K562 (cell line): ENCODE data around the gene SPATA2. TPM values are rescaled to one million over a fixed set of nuclear protein-coding genes. Genes with fewer than 3 reads are reported as not detected.

Experiments
- EGR1 ChIP-seq: fragments of 450-650 bp; conservative IDR thresholded peaks from 2 replicates; pipeline ENCODE4 v1.6.1; 2017; ENCODE audit warnings: mild to moderate bottlenecking
- EP400 ChIP-seq: fragments of 450-650 bp; IDR thresholded peaks from 2 replicates; pipeline ENCODE4 v1.6.1; 2017; ENCODE audit warnings: antibody characterized with exemption, mild to moderate bottlenecking, moderate library complexity
- FOXP1 ChIP-seq: sonication (generic); formaldehyde crosslinking; IDR thresholded peaks from 2 replicates; pipeline ENCODE4 v1.8.0; 2022; ENCODE audit warnings: mild to moderate bottlenecking, missing genetic modification reagents
- GTF2E2 ChIP-seq: fragments of 200-800 bp; sonication (Bioruptor generic); IDR thresholded peaks from 2 replicates; pipeline ENCODE4 v1.6.1; 2016; ENCODE audit warnings: missing genetic modification characterization, missing compliant biosample characterization
- HDAC1 ChIP-seq, 2 experiments: fragments of 450-650 bp; IDR thresholded peaks; 2 replicates each; pipeline ENCODE4 v1.6.1; 2016 to 2017; ENCODE audit warnings: inconsistent platforms in 1 of 2, mild to moderate bottlenecking in 1 of 2, moderate library complexity in 1 of 2
- HES1 ChIP-seq: fragments of 450-650 bp; IDR thresholded peaks from 2 replicates; pipeline ENCODE4 v1.6.1; 2016; ENCODE audit warnings: low read depth, mild to moderate bottlenecking, moderate library complexity
- L3MBTL2 ChIP-seq: fragments of 450-650 bp; IDR thresholded peaks from 2 replicates; pipeline ENCODE4 v1.6.1; 2016; ENCODE audit warnings: mild to moderate bottlenecking, moderate library complexity
- MYC ChIP-seq, 2 experiments: fragments of 250-450 bp in 1 of 2; sonication (Bioruptor Pico) in 1 of 2; IDR thresholded peaks; 2 replicates each; pipeline versions ENCODE4 v1.5.1 to v1.6.1; 2012 to 2021; ENCODE audit warnings: low read depth in 2 of 2, borderline replicate concordance in 1 of 2, improper control_type of control experiment in 1 of 2, low read length in 1 of 2, mild to moderate bottlenecking in 1 of 2, moderate library complexity in 1 of 2
- NR2C2 ChIP-seq, 2 experiments: fragments of 200-800 bp in 1 of 2; sonication (Bioruptor generic) in 1 of 2; sonication (generic) in 1 of 2; formaldehyde crosslinking in 1 of 2; IDR thresholded peaks; 2 replicates each; pipeline versions ENCODE4 v1.6.1 to v1.8.0; 2016 to 2022; ENCODE audit warnings: mild to moderate bottlenecking in 1 of 2, missing compliant biosample characterization in 1 of 2, missing genetic modification characterization in 1 of 2, missing genetic modification reagents in 1 of 2
- POLR2A ChIP-seq: fragments of 450-650 bp; conservative IDR thresholded peaks from 2 replicates; pipeline ENCODE4 v1.6.1; 2016
- POLR2G ChIP-seq: fragments of 200-400 bp; formaldehyde crosslinking; IDR thresholded peaks from 2 replicates; pipeline ENCODE4 v1.6.1; 2017; ENCODE audit warnings: low read depth, mild to moderate bottlenecking, antibody characterized with exemption, low read length, moderate library complexity
- RBM15 ChIP-seq: fragments of 200-400 bp; formaldehyde crosslinking; IDR thresholded peaks from 2 replicates; pipeline ENCODE4 v1.6.1; 2018; ENCODE audit warnings: mild to moderate bottlenecking, low read length, moderate library complexity; ENCODE audit not compliant: insufficient read depth
- RBM22 ChIP-seq: fragments of 200-400 bp; formaldehyde crosslinking; IDR thresholded peaks from 2 replicates; pipeline ENCODE4 v1.6.1; 2018; ENCODE audit warnings: low read length, low read depth; ENCODE audit not compliant: poor library complexity, severe bottlenecking
- SAFB ChIP-seq: fragments of 200-400 bp; formaldehyde crosslinking; IDR thresholded peaks from 2 replicates; pipeline ENCODE4 v1.6.1; 2017; ENCODE audit warnings: low read depth, low read length, borderline replicate concordance
- SMAD3 ChIP-seq: fragments of 450-650 bp; formaldehyde crosslinking; conservative IDR thresholded peaks from 2 replicates; pipeline ENCODE4 v1.4.0; 2020; ENCODE audit warnings: mild to moderate bottlenecking
- U2AF2 ChIP-seq: fragments of 200-400 bp; formaldehyde crosslinking; optimal IDR thresholded peaks from 2 replicates; pipeline ENCODE3; 2017; ENCODE audit warnings: low read depth, mild to moderate bottlenecking, low read length
- YY1 ChIP-seq, 3 experiments: IDR thresholded peaks; 2 replicates each; pipeline ENCODE4 v1.6.1; 2011; ENCODE audit warnings: low read length in 2 of 3, mild to moderate bottlenecking in 2 of 3, moderate library complexity in 2 of 3, borderline replicate concordance in 1 of 3, control low read depth in 1 of 3, low read depth in 1 of 3; ENCODE audit not compliant: insufficient read depth in 3 of 3, insufficient replicate concordance in 2 of 3, control insufficient read depth in 1 of 3, insufficient read length in 1 of 3; ENCODE audit errors: extremely low read depth in 1 of 3
- polyA plus RNA-seq, 8 experiments: library from polyadenylated mRNA; depleted of rRNA in 4 of 8; stranded (reverse) in 5 of 8; unstranded in 3 of 8; fragments of >200 nt; fragmentation: Nextera tagmentation in 2 of 8; fragmentation: Illumina TruSeq in 1 of 8; extraction: Ambion mirVana in 2 of 8; extraction: Trizol in 1 of 8; gene quantifications; 2 replicates each; pipeline versions ENCODE4 v1.2.1 to v1.2.3, GENCODE V29; 2011 to 2014; ENCODE audit warnings: inconsistent platforms in 1 of 8, missing spikeins in 1 of 8
- total RNA-seq, 7 experiments: library from RNA; depleted of rRNA in 6 of 7; stranded (reverse); fragments of >200 nt in 6 of 7; fragmentation: Illumina TruSeq in 2 of 7; extraction: Trizol in 2 of 7; gene quantifications; 2 replicates each; pipeline versions ENCODE4 v1.2.1 to v1.2.3, GENCODE V29; 2011 to 2021; ENCODE audit warnings: low replicate concordance in 1 of 7
- TF ChIP-seq, protein P1 (sequence below), 3 experiments: fragments of 200-800 bp in 1 of 3; sonication (Bioruptor generic) in 1 of 3; sonication (generic) in 1 of 3; formaldehyde crosslinking in 1 of 3; IDR thresholded peaks; 2 replicates each; pipeline versions ENCODE4 v1.6.1 to v1.8.0; 2016 to 2022; ENCODE audit warnings: mild to moderate bottlenecking in 2 of 3, missing compliant biosample characterization in 2 of 3, missing genetic modification characterization in 2 of 3, missing genetic modification reagents in 1 of 3
- TF ChIP-seq, protein P2 (sequence below), 2 experiments: fragments of 450-650 bp; conservative IDR thresholded peaks; 2 replicates each; pipeline ENCODE4 v1.6.1; 2017; ENCODE audit warnings: mild to moderate bottlenecking in 2 of 2, moderate library complexity in 2 of 2
- TF ChIP-seq, protein P3 (sequence below), 2 experiments: fragments of 450-650 bp in 1 of 2; sonication (generic) in 1 of 2; formaldehyde crosslinking; conservative IDR thresholded peaks; 2 replicates each; pipeline versions ENCODE4 v1.4.0 to v1.8.1; 2020 to 2022; ENCODE audit warnings: mild to moderate bottlenecking in 1 of 2, missing genetic modification reagents in 1 of 2

The SPATA2 gene
- total and polyA plus RNA-seq, 9 of the 15 experiments (the other 6 are each of a cell fraction or from before 2014, with no cell fraction given), result 0.46 to 8.2 (median 2.7) TPM

DNA sequence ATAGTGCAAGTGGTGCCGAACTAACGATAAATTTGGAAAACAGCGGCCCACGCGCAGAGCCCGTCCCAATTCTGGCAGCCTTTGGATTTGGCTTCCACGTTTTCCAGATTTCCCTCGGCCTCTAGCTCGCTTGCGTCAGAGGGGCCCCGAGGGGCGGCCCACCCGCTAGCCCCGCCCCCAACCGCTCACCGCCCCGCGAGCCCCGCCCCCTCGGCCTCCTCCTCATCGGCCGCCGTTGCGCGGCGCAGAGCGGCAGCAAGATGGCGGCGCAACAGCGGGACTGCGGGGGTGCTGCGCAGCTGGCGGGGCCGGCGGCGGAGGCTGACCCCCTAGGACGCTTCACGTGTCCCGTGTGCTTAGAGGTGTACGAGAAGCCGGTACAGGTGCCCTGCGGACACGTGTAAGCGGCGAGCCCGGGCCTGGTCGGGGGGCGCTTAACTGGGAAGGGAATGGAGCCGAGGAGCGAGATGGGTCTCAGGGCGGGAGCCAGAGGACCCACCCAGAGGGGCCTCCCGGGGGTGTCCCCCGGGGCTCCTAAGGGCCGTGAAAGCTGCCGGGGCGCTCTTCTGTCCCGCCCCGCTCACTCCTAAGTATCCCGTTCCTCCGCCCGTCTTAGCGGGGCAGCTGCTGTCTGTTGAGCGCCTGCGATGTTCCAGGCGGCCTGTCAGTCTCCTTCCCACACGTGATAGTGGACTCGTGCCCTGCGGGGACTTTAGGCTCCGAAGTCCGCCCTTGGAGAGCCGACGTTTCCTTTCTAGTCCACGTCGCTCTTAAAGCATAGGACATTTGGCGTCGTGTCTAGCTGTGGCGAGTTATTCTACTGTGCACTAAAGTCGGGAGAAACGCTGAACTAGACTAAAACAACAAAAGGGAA is 21.1 kb upstream of the SPATA2 start, which contains the start of gene RNF114 (continued):
- TF ChIP-seq YY1 (IDR thresholded peaks at IDR 0.05; ENCODE audit: borderline replicate concordance in 1 of 3, control insufficient read depth in 1 of 3, extremely low read depth in 1 of 3, insufficient read depth in 3 of 3, insufficient read length in 1 of 3, insufficient replicate concordance in 2 of 3, low read depth in 1 of 3, low read length in 2 of 3), result peak; percentile 82 to 98 (median 95)
- peak; percentile 49 for TF ChIP-seq EP400
- TF ChIP-seq GTF2E2 (tag), result peak; percentile 51; the same call in 1 of the 2 replicates
- TF ChIP-seq U2AF2, result no peak
- TF ChIP-seq, protein P1, sequence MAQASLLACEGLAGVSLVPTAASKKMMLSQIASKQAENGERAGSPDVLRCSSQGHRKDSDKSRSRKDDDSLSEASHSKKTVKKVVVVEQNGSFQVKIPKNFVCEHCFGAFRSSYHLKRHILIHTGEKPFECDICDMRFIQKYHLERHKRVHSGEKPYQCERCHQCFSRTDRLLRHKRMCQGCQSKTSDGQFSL (CRISPR knock-in tag; IDR thresholded peaks at IDR 0.05), result 0 out of 2 replicates have a peak, but pooled peaks have one; percentile 14
- TF ChIP-seq, protein P1 (tag; IDR thresholded peaks at IDR 0.05), result no peak
- peak; percentile 81 for TF ChIP-seq EGR1
- peak; percentile 76 for TF ChIP-seq MYC (IDR thresholded peaks at IDR 0.05; ENCODE audit: low read depth, low read length)
- peak; percentile 50; the same call in 1 of the 2 replicates for TF ChIP-seq MYC (CRISPR knock-in tag; IDR thresholded peaks at IDR 0.05; ENCODE audit: borderline replicate concordance, low read depth)
- peak; percentile 87 for TF ChIP-seq POLR2A
- TF ChIP-seq NR2C2 (CRISPR knock-in tag; IDR thresholded peaks at IDR 0.05), result no peak
- peak; percentile 56 for TF ChIP-seq NR2C2 (tag; IDR thresholded peaks at IDR 0.05)
- peak; percentile 33; the same call in 1 of the 2 replicates for TF ChIP-seq SAFB
- peak; percentile 60; the same call in 1 of the 2 replicates for TF ChIP-seq RBM15
- TF ChIP-seq HDAC1 (IDR thresholded peaks at IDR 0.05), result peak in 1 of 2 experiments; percentile 85; a peak in 2 of 4 replicates
- 0 out of 2 replicates have a peak, but pooled peaks have one; percentile 18 for TF ChIP-seq HES1
- TF ChIP-seq, protein P2, sequence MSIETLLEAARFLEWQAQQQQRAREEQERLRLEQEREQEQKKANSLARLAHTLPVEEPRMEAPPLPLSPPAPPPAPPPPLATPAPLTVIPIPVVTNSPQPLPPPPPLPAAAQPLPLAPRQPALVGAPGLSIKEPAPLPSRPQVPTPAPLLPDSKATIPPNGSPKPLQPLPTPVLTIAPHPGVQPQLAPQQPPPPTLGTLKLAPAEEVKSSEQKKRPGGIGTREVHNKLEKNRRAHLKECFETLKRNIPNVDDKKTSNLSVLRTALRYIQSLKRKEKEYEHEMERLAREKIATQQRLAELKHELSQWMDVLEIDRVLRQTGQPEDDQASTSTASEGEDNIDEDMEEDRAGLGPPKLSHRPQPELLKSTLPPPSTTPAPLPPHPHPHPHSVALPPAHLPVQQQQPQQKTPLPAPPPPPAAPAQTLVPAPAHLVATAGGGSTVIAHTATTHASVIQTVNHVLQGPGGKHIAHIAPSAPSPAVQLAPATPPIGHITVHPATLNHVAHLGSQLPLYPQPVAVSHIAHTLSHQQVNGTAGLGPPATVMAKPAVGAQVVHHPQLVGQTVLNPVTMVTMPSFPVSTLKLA (conservative IDR thresholded peaks at IDR 0.05), result peak; percentile 72 to 86
- TF ChIP-seq, protein P3, sequence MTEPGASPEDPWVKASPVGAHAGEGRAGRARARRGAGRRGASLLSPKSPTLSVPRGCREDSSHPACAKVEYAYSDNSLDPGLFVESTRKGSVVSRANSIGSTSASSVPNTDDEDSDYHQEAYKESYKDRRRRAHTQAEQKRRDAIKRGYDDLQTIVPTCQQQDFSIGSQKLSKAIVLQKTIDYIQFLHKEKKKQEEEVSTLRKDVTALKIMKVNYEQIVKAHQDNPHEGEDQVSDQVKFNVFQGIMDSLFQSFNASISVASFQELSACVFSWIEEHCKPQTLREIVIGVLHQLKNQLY (CRISPR knock-in tag; conservative IDR thresholded peaks at IDR 0.05), result 0 out of 4 replicates have a peak, but pooled peaks of 1 of the 2 experiments have one; percentile 30
- TF ChIP-seq RBM22, result no peak
- peak; percentile 30; the same call in 1 of the 2 replicates for TF ChIP-seq FOXP1 (CRISPR knock-in tag)
- no peak for TF ChIP-seq SMAD3
- TF ChIP-seq L3MBTL2, result peak; percentile 70
- TF ChIP-seq POLR2G, result peak; percentile 95
